ENCODE data around the gene BTBD3.

BTBD3 gene

DNA sequence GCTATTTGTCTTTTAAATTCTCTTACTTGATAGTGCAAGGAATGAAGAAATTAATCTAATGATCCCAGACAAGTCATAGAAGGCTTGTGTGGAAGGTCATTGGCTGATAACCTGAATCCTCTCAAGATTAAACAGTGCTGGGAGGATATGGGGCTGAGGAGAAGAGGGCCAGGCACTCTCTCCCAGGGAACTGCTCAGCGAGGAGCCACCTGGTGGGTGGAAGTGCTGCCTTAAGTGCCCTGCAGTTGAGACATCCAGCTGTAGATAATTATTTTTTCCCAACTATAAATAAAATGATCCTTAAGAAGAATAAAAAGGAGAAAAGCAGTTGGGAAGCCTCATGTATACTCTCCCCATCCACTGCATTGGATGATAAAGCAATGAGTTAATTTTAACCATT is 47.9 kb downstream of the BTBD3 start:
- no peak for DNase-seq (ENCODE audit: low read depth in 3 of 3, low spot score in 1 of 3)

DNA sequence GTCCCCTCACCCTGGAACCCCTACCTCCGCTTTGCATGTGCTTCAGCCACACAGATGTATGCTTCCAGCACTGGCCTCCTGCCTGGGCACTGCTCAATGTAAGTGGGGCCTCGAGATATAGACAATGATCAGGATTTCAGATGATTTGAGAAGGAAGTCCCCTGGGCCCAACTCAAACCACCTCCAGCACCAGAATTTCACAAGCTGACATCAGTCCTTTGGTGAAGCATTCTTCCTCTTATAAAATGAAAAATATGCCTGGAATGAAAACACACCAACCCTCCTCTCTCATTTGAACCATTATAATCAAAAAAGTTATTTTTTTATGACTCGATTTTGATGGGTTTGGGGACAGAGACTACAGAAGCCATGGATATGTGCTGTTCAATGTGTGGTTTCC is 48.5 kb downstream of the BTBD3 start:
- no peak for DNase-seq (ENCODE audit: low read depth in 3 of 3, low spot score in 1 of 3)

DNA sequence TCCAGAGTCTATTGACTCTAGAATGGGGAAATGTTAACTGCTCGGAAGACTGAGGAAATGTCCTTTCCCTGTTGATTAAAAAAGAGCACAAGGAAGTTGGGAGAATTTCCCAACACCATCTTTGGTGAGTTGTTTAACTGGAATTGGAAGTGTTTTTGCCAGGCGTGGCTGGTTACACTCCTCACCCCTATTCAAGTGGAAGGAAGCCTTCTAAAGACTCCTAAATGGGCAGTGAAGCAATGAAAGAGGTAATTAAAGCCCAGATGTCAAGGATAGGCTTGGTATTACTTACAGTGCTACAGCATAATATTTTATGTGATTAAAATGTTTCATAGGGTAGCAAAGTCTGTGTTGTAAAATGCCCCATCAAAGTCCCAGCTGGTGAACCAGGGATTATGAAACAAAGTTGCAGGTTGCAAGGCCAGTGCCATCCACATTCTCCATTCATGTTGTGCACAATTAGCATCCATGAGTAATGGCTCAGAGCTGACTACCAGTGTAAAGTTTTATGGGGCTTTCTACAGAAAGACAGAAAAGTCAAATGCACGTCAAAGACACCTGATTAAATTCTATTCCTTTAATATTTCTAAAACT is 52.6 kb downstream of the BTBD3 start:
- DNase-seq (ENCODE audit: low read depth in 3 of 3, low spot score in 1 of 3): no peak

DNA sequence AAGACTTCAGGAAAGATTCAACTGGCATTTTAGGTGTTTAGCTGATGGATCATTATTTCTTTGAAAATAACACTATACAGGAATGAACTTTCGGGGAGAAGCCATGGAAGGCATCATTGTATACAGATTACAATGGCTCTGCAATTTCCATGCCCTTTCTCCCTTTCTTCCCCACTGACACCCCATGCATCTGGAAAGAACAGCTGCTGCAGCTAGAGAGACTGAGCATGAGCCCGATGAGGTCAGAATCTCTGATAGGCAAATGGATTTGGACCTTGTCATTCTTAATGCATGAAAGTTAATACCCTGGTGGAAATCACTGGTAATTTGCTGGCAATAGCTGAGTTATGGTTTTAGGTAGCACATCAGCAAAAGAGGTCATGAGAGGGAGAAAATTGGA is 54.8 kb downstream of the BTBD3 start:
- DNase-seq (ENCODE audit: low read depth in 3 of 3, low spot score in 1 of 3): no peak
